ENCODE measurements around the gene MRM2. TPM values are rescaled to one million over a fixed set of nuclear protein-coding genes. Genes with fewer than 3 reads are reported as not detected.

MRM2 gene
- total RNA-seq, 1 donor from 2014 or later = 22.6 TPM

DNA sequence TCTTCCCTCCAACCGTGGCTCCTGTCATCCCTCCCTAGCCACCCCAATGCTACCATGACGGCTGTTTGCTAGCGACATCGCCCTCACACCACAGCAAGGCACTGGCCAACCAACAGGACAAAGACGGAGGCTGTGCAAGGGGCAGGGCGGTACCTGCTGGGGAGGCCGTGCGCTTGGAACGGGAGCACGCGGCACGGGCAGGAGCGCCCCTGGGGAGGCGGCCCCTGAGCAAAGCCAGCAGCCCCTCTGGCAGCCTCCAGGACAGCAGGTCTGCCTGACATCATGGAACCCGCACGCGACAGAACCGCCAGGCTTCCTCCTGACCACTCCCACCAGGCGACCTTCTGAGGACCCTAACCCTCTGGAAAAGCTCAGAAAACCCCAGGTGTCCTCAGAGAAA, 22.0 kb downstream of the MRM2 start:
- FAIRE-seq = no peak
- Histone ChIP-seq H3K4me3 (ENCODE audit: insufficient read depth, low read depth, low read length) (no peak overlapping the region), H3K79me2 (ENCODE audit: insufficient read depth, low read length) (peaks cover 21% of the 10 kb centered on the region), H3K36me3 (ENCODE audit: insufficient read depth, low read length) (peaks cover 19% of the 10 kb centered on the region), H3K4me1 (ENCODE audit: insufficient read depth, low read length) (no peaks in the 10 kb centered on the region), H3K4me2 (ENCODE audit: low read length) (no peak overlapping the region), H4K20me1 (ENCODE audit: insufficient read depth, low read length) (peaks cover 57% of the 10 kb centered on the region), H3K9me3 (ENCODE audit: insufficient read depth, low read depth, low read length) (no peaks in the 10 kb centered on the region), H2AFZ (ENCODE audit: low read depth, low read length) (no peak overlapping the region), H3K27ac (ENCODE audit: low read depth, low read length) (no peak overlapping the region), H3K27me3 (ENCODE audit: insufficient read depth, low read length) (no peaks in the 10 kb centered on the region), H3K9ac (ENCODE audit: low read length) (no peak overlapping the region)
- Mint-ChIP-seq H3K4me1 (ENCODE audit: low read depth, unreplicated experiment) (no peaks in the 10 kb centered on the region), H3K9me3 (ENCODE audit: unreplicated experiment) (no peaks in the 10 kb centered on the region), H3K36me3 (ENCODE audit: low read depth, unreplicated experiment) (peaks cover 23% of the 10 kb centered on the region), H3K27me3 (ENCODE audit: low read depth, unreplicated experiment) (no peaks in the 10 kb centered on the region), H3K27ac (ENCODE audit: unreplicated experiment) (no peak overlapping the region), H3K4me3 (ENCODE audit: unreplicated experiment) (no peak overlapping the region)
- no peak for TF ChIP-seq EZH2 (IDR thresholded peaks at IDR 0.05; ENCODE audit: insufficient read depth, low read length)
- TF ChIP-seq, protein P1, sequence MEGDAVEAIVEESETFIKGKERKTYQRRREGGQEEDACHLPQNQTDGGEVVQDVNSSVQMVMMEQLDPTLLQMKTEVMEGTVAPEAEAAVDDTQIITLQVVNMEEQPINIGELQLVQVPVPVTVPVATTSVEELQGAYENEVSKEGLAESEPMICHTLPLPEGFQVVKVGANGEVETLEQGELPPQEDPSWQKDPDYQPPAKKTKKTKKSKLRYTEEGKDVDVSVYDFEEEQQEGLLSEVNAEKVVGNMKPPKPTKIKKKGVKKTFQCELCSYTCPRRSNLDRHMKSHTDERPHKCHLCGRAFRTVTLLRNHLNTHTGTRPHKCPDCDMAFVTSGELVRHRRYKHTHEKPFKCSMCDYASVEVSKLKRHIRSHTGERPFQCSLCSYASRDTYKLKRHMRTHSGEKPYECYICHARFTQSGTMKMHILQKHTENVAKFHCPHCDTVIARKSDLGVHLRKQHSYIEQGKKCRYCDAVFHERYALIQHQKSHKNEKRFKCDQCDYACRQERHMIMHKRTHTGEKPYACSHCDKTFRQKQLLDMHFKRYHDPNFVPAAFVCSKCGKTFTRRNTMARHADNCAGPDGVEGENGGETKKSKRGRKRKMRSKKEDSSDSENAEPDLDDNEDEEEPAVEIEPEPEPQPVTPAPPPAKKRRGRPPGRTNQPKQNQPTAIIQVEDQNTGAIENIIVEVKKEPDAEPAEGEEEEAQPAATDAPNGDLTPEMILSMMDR (IDR thresholded peaks at IDR 0.05; ENCODE audit: insufficient read depth, low read depth, low read length) = no peak
- DNase-seq (ENCODE audit: low read depth) = no peak

DNA sequence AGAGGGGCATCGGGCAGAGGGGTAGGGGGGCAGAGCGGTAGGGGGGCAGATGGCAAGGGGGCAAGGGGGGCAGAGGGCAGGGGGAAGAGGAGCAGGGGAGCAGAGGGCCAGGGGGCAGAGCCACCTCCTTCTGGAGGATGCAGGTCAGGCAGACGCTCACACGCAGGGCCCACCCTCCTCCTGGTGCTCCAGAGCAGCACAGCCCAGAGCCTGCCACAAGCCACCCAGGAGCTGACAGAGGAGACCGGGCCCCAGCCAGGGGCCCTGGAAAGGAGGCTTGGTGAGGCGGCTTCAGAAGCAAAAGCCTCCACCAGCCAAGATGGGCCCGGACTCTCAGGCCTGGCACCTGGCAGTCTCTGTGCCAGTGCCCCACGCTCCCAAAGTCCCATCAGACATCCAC, 22.4 kb downstream of the MRM2 start:
- peaks cover 17% of the 10 kb centered on the region for H3K79me2 ChIP-seq (ENCODE audit: insufficient read depth, low read length)
- H3K27me3 ChIP-seq (ENCODE audit: insufficient read depth, low read length) = no peaks in the 10 kb centered on the region
- Mint-ChIP-seq H3K27me3 (ENCODE audit: low read depth, unreplicated experiment) (no peaks in the 10 kb centered on the region), H3K4me1 (ENCODE audit: low read depth, unreplicated experiment) (no peaks in the 10 kb centered on the region), H3K9me3 (ENCODE audit: unreplicated experiment) (no peaks in the 10 kb centered on the region), H3K36me3 (ENCODE audit: low read depth, unreplicated experiment) (peaks cover 23% of the 10 kb centered on the region), H3K4me3 (ENCODE audit: unreplicated experiment) (no peak overlapping the region), H3K27ac (ENCODE audit: unreplicated experiment) (no peak overlapping the region)
- TF ChIP-seq, protein P1 (IDR thresholded peaks at IDR 0.05; ENCODE audit: insufficient read depth, low read depth, low read length) = no peak
- TF ChIP-seq EZH2 (IDR thresholded peaks at IDR 0.05; ENCODE audit: insufficient read depth, low read length) = no peak
- FAIRE-seq = no peak
- H3K9me3 ChIP-seq (ENCODE audit: insufficient read depth, low read depth, low read length) = no peaks in the 10 kb centered on the region
- H3K9ac ChIP-seq (ENCODE audit: low read length) = no peak overlapping the region
- no peak for DNase-seq (ENCODE audit: low read depth)
- H3K4me3 ChIP-seq (ENCODE audit: insufficient read depth, low read depth, low read length) = no peak overlapping the region
- no peaks in the 10 kb centered on the region for H3K4me1 ChIP-seq (ENCODE audit: insufficient read depth, low read length)
- no peak overlapping the region for H3K27ac ChIP-seq (ENCODE audit: low read depth, low read length)
- no peak overlapping the region for H3K4me2 ChIP-seq (ENCODE audit: low read length)
- peaks cover 16% of the 10 kb centered on the region for H3K36me3 ChIP-seq (ENCODE audit: insufficient read depth, low read length)
- H4K20me1 ChIP-seq (ENCODE audit: insufficient read depth, low read length) = peaks cover 52% of the 10 kb centered on the region
- H2AFZ ChIP-seq (ENCODE audit: low read depth, low read length) = no peak overlapping the region

DNA sequence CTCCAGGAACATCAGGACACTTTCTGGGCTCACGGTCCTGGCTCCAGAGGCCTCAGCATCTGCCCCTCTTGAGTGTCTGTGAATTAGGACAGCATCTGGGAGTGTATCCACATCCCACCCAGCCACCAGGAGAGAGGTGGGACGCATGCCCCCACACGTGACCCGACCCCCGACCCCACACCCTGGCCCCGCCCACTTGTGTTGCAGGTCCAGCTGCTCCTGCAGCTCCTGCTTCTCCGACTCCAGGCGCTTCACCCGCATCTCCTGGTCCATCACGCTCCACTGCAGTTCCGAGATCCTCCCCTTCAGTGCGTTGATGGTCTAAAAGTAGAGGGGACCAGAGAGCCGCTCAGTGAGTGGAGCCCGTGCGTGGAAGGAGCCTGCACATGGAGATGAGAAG, 22.9 kb downstream of the MRM2 start:
- Histone ChIP-seq H2AFZ (ENCODE audit: low read depth, low read length) (no peak overlapping the region), H3K27ac (ENCODE audit: low read depth, low read length) (no peak overlapping the region), H3K4me2 (ENCODE audit: low read length) (no peak overlapping the region), H3K4me1 (ENCODE audit: insufficient read depth, low read length) (no peaks in the 10 kb centered on the region), H3K36me3 (ENCODE audit: insufficient read depth, low read length) (peaks cover 16% of the 10 kb centered on the region), H3K9me3 (ENCODE audit: insufficient read depth, low read depth, low read length) (no peaks in the 10 kb centered on the region), H3K27me3 (ENCODE audit: insufficient read depth, low read length) (no peaks in the 10 kb centered on the region), H3K79me2 (ENCODE audit: insufficient read depth, low read length) (peaks cover 16% of the 10 kb centered on the region), H3K4me3 (ENCODE audit: insufficient read depth, low read depth, low read length) (no peak overlapping the region), H3K9ac (ENCODE audit: low read length) (no peak overlapping the region), H4K20me1 (ENCODE audit: insufficient read depth, low read length) (peaks cover 48% of the 10 kb centered on the region)
- H3K4me3 Mint-ChIP-seq (ENCODE audit: unreplicated experiment) = no peak overlapping the region
- no peak for FAIRE-seq
- TF ChIP-seq EZH2 (IDR thresholded peaks at IDR 0.05; ENCODE audit: insufficient read depth, low read length) = no peak
- TF ChIP-seq, protein P1 (IDR thresholded peaks at IDR 0.05; ENCODE audit: insufficient read depth, low read depth, low read length) = no peak
- H3K27me3 Mint-ChIP-seq (ENCODE audit: low read depth, unreplicated experiment) = no peaks in the 10 kb centered on the region
- no peak for DNase-seq (ENCODE audit: low read depth)
- peaks cover 21% of the 10 kb centered on the region for H3K36me3 Mint-ChIP-seq (ENCODE audit: low read depth, unreplicated experiment)
- no peaks in the 10 kb centered on the region for H3K9me3 Mint-ChIP-seq (ENCODE audit: unreplicated experiment)
- no peaks in the 10 kb centered on the region for H3K4me1 Mint-ChIP-seq (ENCODE audit: low read depth, unreplicated experiment)
- H3K27ac Mint-ChIP-seq (ENCODE audit: unreplicated experiment) = no peak overlapping the region
